Dermis lymphatic vessel endothelial cell (primary cell): Measurements from ENCODE around the gene NAALADL2. TPM values are rescaled to one million over a fixed set of nuclear protein-coding genes. Genes with fewer than 3 reads are reported as not detected.

ENCODE experiments used
- total RNA-seq: library from RNA; depleted of rRNA; stranded (reverse); fragments of >200 nt; gene quantifications from 2 replicates; pipeline ENCODE4 v1.2.1, GENCODE V29; 2014

NAALADL2 gene
- 0.11 and 0.52 TPM in 2 replicates for total RNA-seq

DNA sequence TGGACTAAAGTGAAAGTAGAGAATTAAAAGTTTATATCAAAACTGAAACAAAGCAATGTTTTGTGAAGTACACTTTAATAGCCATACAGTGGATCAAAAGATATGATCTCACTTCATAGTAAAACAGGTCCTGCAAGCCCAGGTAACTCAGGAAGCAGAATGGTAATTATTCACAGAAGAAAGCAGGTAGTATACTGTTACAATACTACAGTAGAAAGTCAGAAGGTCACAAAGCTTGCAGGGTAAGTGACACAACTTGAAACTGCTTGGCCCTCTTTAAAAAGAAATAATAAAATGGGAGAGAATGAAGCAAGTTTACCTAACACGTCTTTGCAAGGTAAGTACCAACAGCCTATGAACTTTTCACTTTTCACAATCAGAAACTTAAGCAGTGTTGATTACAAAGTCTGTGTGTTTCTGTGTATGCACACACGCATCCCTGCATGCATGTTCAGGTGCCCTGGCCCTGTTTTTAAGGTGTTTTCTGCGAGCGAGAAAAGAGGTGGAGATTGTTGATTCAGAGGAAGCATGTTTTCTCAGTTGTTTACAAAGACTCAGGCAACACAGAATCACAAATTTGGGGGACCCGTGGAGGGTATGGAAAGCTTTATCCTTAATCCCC lies at the start of gene NAALADL2:
Gene NAALADL2, plus strand, starts transcription at position 221 of the 622 bp plus-strand sequence.

